Keratinocyte (primary cell): Measurements from ENCODE around the gene MBTPS1.

Experiments used
- CTCF ChIP-seq, 3 experiments: IDR thresholded peaks in 1 of 3; conservative IDR thresholded peaks in 1 of 3; optimal IDR thresholded peaks in 1 of 3; 2 replicates in 2 of 3; 3 replicates in 1 of 3; pipeline versions ENCODE3 to v1.5.1; 2011; ENCODE audit warnings: low read length in 3 of 3, mild to moderate bottlenecking in 3 of 3, moderate library complexity in 2 of 3, control low read depth in 1 of 3, inconsistent platforms in 1 of 3; ENCODE audit not compliant: insufficient read depth in 2 of 3; ENCODE audit errors: extremely low read depth in 1 of 3
- EZH2 ChIP-seq: IDR thresholded peaks from one replicate; pipeline ENCODE4 v1.6.1; 2012; ENCODE audit warnings: inconsistent platforms, mild to moderate bottlenecking, low read length, moderate library complexity

- TF ChIP-seq CTCF (optimal IDR thresholded peaks at IDR 0.05 in 1 of 3, IDR thresholded peaks at IDR 0.05 in 1 of 3, conservative IDR thresholded peaks at IDR 0.05 in 1 of 3; ENCODE audit: extremely low read depth in 1 of 3, insufficient read depth in 2 of 3, low read length in 3 of 3) (no peak), EZH2 (no peak)
These were observed 44.7 kb downstream of the MBTPS1 start for GRCh38 chr16:84072014-84072413.
